HEK293 (cell line): ENCODE results near the gene LAMTOR4.

ENCODE experiments used
- CTCF ChIA-PET: fragments of 350-600 bp; formaldehyde crosslinking; extraction: SDS; loops from one replicate; lab custom pipeline; 2021; ENCODE audit warnings: antibody characterized with exemption; lab: Yijun Ruan, JAX
- POLR2A ChIA-PET: fragments of 300-600 bp; formaldehyde crosslinking; extraction: SDS; loops from one replicate; lab custom pipeline; 2020; ENCODE audit warnings: antibody characterized with exemption, inconsistent platforms; lab: Yijun Ruan, JAX
- H3K27ac ChIP-seq: fragments of 200-500 bp; sonication (Bioruptor generic); 2 replicates; pipeline ENCODE4 v1.5.1; 2014; ENCODE audit warnings: low read depth, low read length, control low read depth, inconsistent platforms; ENCODE audit errors: extremely low read depth
- H3K36me3 ChIP-seq, 2 experiments: fragments of 200-500 bp in 1 of 2; sonication (Bioruptor generic) in 1 of 2; 1 replicate in 1 of 2; 2 replicates in 1 of 2; pipeline ENCODE4 v1.5.1; 2014 to 2017; ENCODE audit warnings: inconsistent platforms in 2 of 2, low read length in 2 of 2; ENCODE audit not compliant: control insufficient read depth in 2 of 2, insufficient read depth in 1 of 2
- H3K4me1 ChIP-seq: fragments of 200-500 bp; sonication (Bioruptor generic); 2 replicates; pipeline ENCODE4 v1.5.1; 2014; ENCODE audit warnings: mild to moderate bottlenecking, low read length, inconsistent platforms; ENCODE audit not compliant: control insufficient read depth, insufficient read depth
- H3K4me3 ChIP-seq: 2 replicates; pipeline ENCODE4 v1.5.1; 2011; ENCODE audit warnings: low read depth, mild to moderate bottlenecking, control low read depth, low read length, moderate library complexity
- H3K9me3 ChIP-seq: fragments of 200-500 bp; sonication (Bioruptor generic); 2 replicates; pipeline ENCODE4 v1.5.1; 2014; ENCODE audit warnings: low read depth, low read length, inconsistent platforms; ENCODE audit not compliant: control insufficient read depth, insufficient read depth
- KLF8 ChIP-seq: fragments of 450-650 bp; formaldehyde crosslinking; IDR thresholded peaks from 2 replicates; pipeline ENCODE4 v1.5.1; 2016; ENCODE audit warnings: missing biosample characterization, missing genetic modification characterization
- PATZ1 ChIP-seq: fragments of 450-650 bp; formaldehyde crosslinking; IDR thresholded peaks from 2 replicates; pipeline ENCODE4 v1.5.1; 2016; ENCODE audit warnings: missing biosample characterization, missing genetic modification characterization
- PRDM1 ChIP-seq: fragments of 450-650 bp; formaldehyde crosslinking; IDR thresholded peaks from 2 replicates; pipeline ENCODE4; 2016; ENCODE audit warnings: missing biosample characterization, missing genetic modification characterization
- SCRT2 ChIP-seq: fragments of 450-650 bp; formaldehyde crosslinking; IDR thresholded peaks from 2 replicates; pipeline ENCODE4 v1.5.1; 2016; ENCODE audit warnings: missing biosample characterization, missing genetic modification characterization
- SP2 ChIP-seq: fragments of 450-650 bp; formaldehyde crosslinking; IDR thresholded peaks from 2 replicates; pipeline ENCODE4 v1.5.1; 2016; ENCODE audit warnings: missing biosample characterization, missing genetic modification characterization
- ZBTB17 ChIP-seq: fragments of 450-650 bp; formaldehyde crosslinking; IDR thresholded peaks from 2 replicates; pipeline ENCODE4 v1.5.1; 2016; ENCODE audit warnings: missing biosample characterization, missing genetic modification characterization
- ZBTB6 ChIP-seq: fragments of 450-650 bp; formaldehyde crosslinking; IDR thresholded peaks from 2 replicates; pipeline ENCODE4 v1.5.1; 2017; ENCODE audit warnings: missing biosample characterization, missing genetic modification characterization
- ZNF146 ChIP-seq: fragments of 450-650 bp; formaldehyde crosslinking; IDR thresholded peaks from 2 replicates; pipeline ENCODE4 v1.5.1; 2016; ENCODE audit warnings: missing biosample characterization, missing genetic modification characterization
- ZNF335 ChIP-seq: fragments of 450-650 bp; formaldehyde crosslinking; conservative IDR thresholded peaks from 2 replicates; pipeline ENCODE4 v1.5.1; 2016; ENCODE audit warnings: missing biosample characterization, missing genetic modification characterization
- ZNF366 ChIP-seq: fragments of 450-650 bp; formaldehyde crosslinking; conservative IDR thresholded peaks from 2 replicates; pipeline ENCODE4 v1.5.1; 2016; ENCODE audit warnings: missing biosample characterization, missing genetic modification characterization
- ZNF398 ChIP-seq: fragments of 450-650 bp; formaldehyde crosslinking; IDR thresholded peaks from 2 replicates; pipeline ENCODE4 v1.5.1; 2017; ENCODE audit warnings: missing biosample characterization, missing genetic modification characterization
- ZNF501 ChIP-seq: fragments of 450-650 bp; formaldehyde crosslinking; IDR thresholded peaks from 2 replicates; pipeline ENCODE4 v1.5.1; 2016; ENCODE audit warnings: missing biosample characterization, missing genetic modification characterization
- ZNF518A ChIP-seq: fragments of 450-650 bp; formaldehyde crosslinking; conservative IDR thresholded peaks from 2 replicates; pipeline ENCODE4 v1.5.1; 2016; ENCODE audit warnings: low read depth, missing biosample characterization, missing genetic modification characterization
- ZNF629 ChIP-seq: fragments of 450-650 bp; formaldehyde crosslinking; IDR thresholded peaks from 2 replicates; pipeline ENCODE4 v1.5.1; 2017; ENCODE audit warnings: missing biosample characterization, missing genetic modification characterization
- ZSCAN30 ChIP-seq: fragments of 450-650 bp; IDR thresholded peaks from 2 replicates; pipeline ENCODE4 v1.5.1; 2018; ENCODE audit warnings: missing biosample characterization, mild to moderate bottlenecking, missing genetic modification characterization, moderate library complexity

The LAMTOR4 gene

GRCh38 chr7:100169147-100169850 lies 20.6 kb downstream of the LAMTOR4 start:
- ChIA-PET CTCF (no interaction called here), POLR2A (interaction anchor here (0.6 kb wide), 3 partner anchors 11 to 1682 kb away, joined by 3 read pairs; no protein-coding TSS in a partner anchor)
- no peak for TF ChIP-seq ZSCAN30 (tag by site-specific recombination)
- TF ChIP-seq ZNF335 (tag by site-specific recombination): peak; percentile 29; the same call in 1 of the 2 replicates
- no peak for TF ChIP-seq PATZ1 (tag by site-specific recombination)
- H3K9me3 ChIP-seq: no peaks in the 10 kb centered on the region
- no peak overlapping the region for H3K4me3 ChIP-seq
- H3K36me3 ChIP-seq: no peaks in the 10 kb centered on the region
- peaks cover 5% of the 10 kb centered on the region for H3K4me1 ChIP-seq
- no peak overlapping the region for H3K27ac ChIP-seq

GRCh38 chr7:100170101-100170897 lies 21.6 kb downstream of the LAMTOR4 start:
- CTCF ChIA-PET: no interaction called here
- H3K4me3 ChIP-seq: no peak overlapping the region
- no peaks in the 10 kb centered on the region for H3K9me3 ChIP-seq
- H3K27ac ChIP-seq: no peak overlapping the region
- H3K36me3 ChIP-seq: no peaks in the 10 kb centered on the region
- POLR2A ChIA-PET: no interaction called here
- peaks cover 5% of the 10 kb centered on the region for H3K4me1 ChIP-seq
- TF ChIP-seq SCRT2 (tag by site-specific recombination) (0 out of 2 replicates have a peak, but pooled peaks have one; percentile 40), ZBTB17 (peak; percentile 43; the same call in 1 of the 2 replicates), ZNF146 (tag by site-specific recombination) (no peak), ZNF398 (tag by site-specific recombination) (peak; percentile 38; the same call in 1 of the 2 replicates), ZNF501 (tag by site-specific recombination) (no peak), KLF8 (0 out of 2 replicates have a peak, but pooled peaks have one; percentile 21), ZBTB6 (tag by site-specific recombination) (no peak), SP2 (tag by site-specific recombination) (0 out of 2 replicates have a peak, but pooled peaks have one; percentile 10), ZNF629 (tag by site-specific recombination) (no peak), ZNF518A (tag by site-specific recombination) (no peak), PRDM1 (peak; percentile 99), ZNF366 (peak; percentile 87)
